A549 (cell line): ENCODE data around the gene SMAD6.
A peak's percentile ranks its signal among the peaks of the same experiment; 100 is the strongest.

ENCODE experiments used
- BHLHE40 ChIP-seq: IDR thresholded peaks from 2 replicates; pipeline ENCODE4 v1.6.1; 2012; ENCODE audit warnings: low read depth, low read length, inconsistent platforms
- CTCF ChIP-seq: fragments of >200 bp; sonication (Bioruptor Twin); formaldehyde crosslinking; IDR thresholded peaks from 3 replicates; pipeline ENCODE4 v1.5.1; 2016
- EP300 ChIP-seq, 2 experiments: fragments of >200 bp; sonication (Bioruptor Twin); formaldehyde crosslinking; IDR thresholded peaks; 2 replicates in 1 of 2; 3 replicates in 1 of 2; pipeline ENCODE4 v1.6.1; 2016 to 2017
- HOXA7 ChIP-seq: fragments of 250-450 bp; sonication (Bioruptor Pico); IDR thresholded peaks from 2 replicates; pipeline ENCODE4 v1.5.0; 2020; ENCODE audit warnings: mild to moderate bottlenecking, moderate library complexity
- MAFK ChIP-seq: fragments of 450-650 bp; IDR thresholded peaks from 2 replicates; pipeline ENCODE4 v1.6.1; 2014; ENCODE audit not compliant: partially characterized antibody
- MAX ChIP-seq: IDR thresholded peaks from 2 replicates; pipeline ENCODE4 v1.6.1; 2012
- TFCP2L1 ChIP-seq: fragments of 250-450 bp; sonication (Bioruptor Pico); IDR thresholded peaks from 2 replicates; pipeline ENCODE4 v1.5.0; 2021; ENCODE audit warnings: mild to moderate bottlenecking
- ZFP36 ChIP-seq: fragments of 450-650 bp; IDR thresholded peaks from 2 replicates; pipeline ENCODE4 v1.6.1; 2014; ENCODE audit warnings: borderline replicate concordance; ENCODE audit not compliant: partially characterized antibody
- ZSCAN20 ChIP-seq: fragments of 250-450 bp; sonication (Bioruptor Pico); IDR thresholded peaks from 2 replicates; pipeline ENCODE4 v1.8.0; 2022; ENCODE audit warnings: mild to moderate bottlenecking, moderate library complexity
- TF ChIP-seq, protein P1 (sequence below): fragments of 200-600 bp; sonication (generic); IDR thresholded peaks from 2 replicates; pipeline ENCODE4 v1.6.1; 2016; ENCODE audit warnings: antibody characterized with exemption, mild to moderate bottlenecking, moderate library complexity
- TF ChIP-seq, protein P2 (sequence below): IDR thresholded peaks from 2 replicates; pipeline ENCODE4 v1.6.1; 2012

DNA sequence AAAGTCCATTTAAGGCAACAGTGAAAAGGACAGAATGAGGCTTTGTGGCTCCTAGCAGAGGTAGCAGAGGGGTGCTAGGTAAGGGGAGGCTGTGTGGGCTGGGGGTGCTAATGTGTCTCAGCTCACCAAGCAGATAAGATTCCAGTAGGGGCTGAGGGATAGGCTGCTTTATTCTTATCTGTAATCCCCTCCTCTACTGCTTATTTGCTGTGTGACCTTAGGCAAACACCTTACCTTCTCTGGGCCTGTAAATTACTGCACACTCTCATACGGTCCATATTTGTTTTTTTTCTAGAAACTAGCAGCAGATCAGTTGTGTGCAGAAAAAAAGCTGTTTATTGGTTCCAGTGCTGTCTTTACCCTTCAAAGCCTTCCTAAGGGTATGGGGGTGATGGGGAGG lies 52.8 kb downstream of the SMAD6 start:
- TF ChIP-seq CTCF (no peak), MAFK (no peak), MAX (no peak), ZSCAN20 (no peak), EP300 (IDR thresholded peaks at IDR 0.05) (no peak), HOXA7 (CRISPR knock-in tag) (no peak), BHLHE40 (no peak), ZFP36 (peak; percentile 45), TFCP2L1 (CRISPR knock-in tag) (no peak)
- TF ChIP-seq, protein P1, sequence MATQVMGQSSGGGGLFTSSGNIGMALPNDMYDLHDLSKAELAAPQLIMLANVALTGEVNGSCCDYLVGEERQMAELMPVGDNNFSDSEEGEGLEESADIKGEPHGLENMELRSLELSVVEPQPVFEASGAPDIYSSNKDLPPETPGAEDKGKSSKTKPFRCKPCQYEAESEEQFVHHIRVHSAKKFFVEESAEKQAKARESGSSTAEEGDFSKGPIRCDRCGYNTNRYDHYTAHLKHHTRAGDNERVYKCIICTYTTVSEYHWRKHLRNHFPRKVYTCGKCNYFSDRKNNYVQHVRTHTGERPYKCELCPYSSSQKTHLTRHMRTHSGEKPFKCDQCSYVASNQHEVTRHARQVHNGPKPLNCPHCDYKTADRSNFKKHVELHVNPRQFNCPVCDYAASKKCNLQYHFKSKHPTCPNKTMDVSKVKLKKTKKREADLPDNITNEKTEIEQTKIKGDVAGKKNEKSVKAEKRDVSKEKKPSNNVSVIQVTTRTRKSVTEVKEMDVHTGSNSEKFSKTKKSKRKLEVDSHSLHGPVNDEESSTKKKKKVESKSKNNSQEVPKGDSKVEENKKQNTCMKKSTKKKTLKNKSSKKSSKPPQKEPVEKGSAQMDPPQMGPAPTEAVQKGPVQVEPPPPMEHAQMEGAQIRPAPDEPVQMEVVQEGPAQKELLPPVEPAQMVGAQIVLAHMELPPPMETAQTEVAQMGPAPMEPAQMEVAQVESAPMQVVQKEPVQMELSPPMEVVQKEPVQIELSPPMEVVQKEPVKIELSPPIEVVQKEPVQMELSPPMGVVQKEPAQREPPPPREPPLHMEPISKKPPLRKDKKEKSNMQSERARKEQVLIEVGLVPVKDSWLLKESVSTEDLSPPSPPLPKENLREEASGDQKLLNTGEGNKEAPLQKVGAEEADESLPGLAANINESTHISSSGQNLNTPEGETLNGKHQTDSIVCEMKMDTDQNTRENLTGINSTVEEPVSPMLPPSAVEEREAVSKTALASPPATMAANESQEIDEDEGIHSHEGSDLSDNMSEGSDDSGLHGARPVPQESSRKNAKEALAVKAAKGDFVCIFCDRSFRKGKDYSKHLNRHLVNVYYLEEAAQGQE: no peak
- TF ChIP-seq, protein P2, sequence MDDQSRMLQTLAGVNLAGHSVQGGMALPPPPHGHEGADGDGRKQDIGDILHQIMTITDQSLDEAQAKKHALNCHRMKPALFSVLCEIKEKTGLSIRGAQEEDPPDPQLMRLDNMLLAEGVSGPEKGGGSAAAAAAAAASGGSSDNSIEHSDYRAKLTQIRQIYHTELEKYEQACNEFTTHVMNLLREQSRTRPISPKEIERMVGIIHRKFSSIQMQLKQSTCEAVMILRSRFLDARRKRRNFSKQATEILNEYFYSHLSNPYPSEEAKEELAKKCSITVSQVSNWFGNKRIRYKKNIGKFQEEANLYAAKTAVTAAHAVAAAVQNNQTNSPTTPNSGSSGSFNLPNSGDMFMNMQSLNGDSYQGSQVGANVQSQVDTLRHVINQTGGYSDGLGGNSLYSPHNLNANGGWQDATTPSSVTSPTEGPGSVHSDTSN: no peak
